ENCODE data around the gene HLA-DOA.

Gene HLA-DOA

GRCh38 chr6:32954267-32954666, 55.1 kb downstream of the HLA-DOA start:
- no peak for TF ChIP-seq CTCF (IDR thresholded peaks at IDR 0.05)
